ENCODE data around the gene PTPRD.

Gene PTPRD

GRCh38 chr9:8651846-8652215, 1961.0 kb downstream of the PTPRD start:
- DNase-seq = no peak

GRCh38 chr9:8651070-8651845, 1961.5 kb downstream of the PTPRD start:
- DNase-seq = no peak

GRCh38 chr9:8649807-8650206, 1963.0 kb downstream of the PTPRD start:
- no peak for DNase-seq

- no peak for DNase-seq
These were observed 1963.6 kb downstream of the PTPRD start for GRCh38 chr9:8649160-8649559.

GRCh38 chr9:8648271-8648845, 1964.4 kb downstream of the PTPRD start:
- no peak for DNase-seq

GRCh38 chr9:8647824-8648223, 1965.0 kb downstream of the PTPRD start:
- no peak for DNase-seq

- DNase-seq = no peak
These were observed 1968.2 kb downstream of the PTPRD start for GRCh38 chr9:8644571-8644970.

GRCh38 chr9:8643896-8644295, 1968.9 kb downstream of the PTPRD start:
- peak; percentile 51 to 81 for DNase-seq

GRCh38 chr9:8643464-8643863, 1969.3 kb downstream of the PTPRD start:
- DNase-seq = no peak

- DNase-seq = no peak
These were observed 1972.0 kb downstream of the PTPRD start for GRCh38 chr9:8640761-8641160.

GRCh38 chr9:8637626-8638025, 1975.2 kb downstream of the PTPRD start:
- DNase-seq = no peak

- no peak for DNase-seq
These were observed 1979.0 kb downstream of the PTPRD start for GRCh38 chr9:8633784-8634183.

- DNase-seq = no peak
These were observed 1980.3 kb downstream of the PTPRD start for GRCh38 chr9:8632493-8632892.

- DNase-seq = no peak
These were observed 1984.0 kb downstream of the PTPRD start for GRCh38 chr9:8628791-8629190.

GRCh38 chr9:8627976-8628679, 1984.7 kb downstream of the PTPRD start:
- no peak for DNase-seq

GRCh38 chr9:8622871-8623270, 1989.9 kb downstream of the PTPRD start:
- DNase-seq = no peak

- no peak for DNase-seq
These were observed 1990.5 kb downstream of the PTPRD start for GRCh38 chr9:8622222-8622802.

GRCh38 chr9:8621416-8621815, 1991.4 kb downstream of the PTPRD start:
- no peak for DNase-seq

GRCh38 chr9:8616414-8616813, 1996.4 kb downstream of the PTPRD start:
- no peak for DNase-seq

GRCh38 chr9:8614926-8615440, 1997.8 kb downstream of the PTPRD start:
- DNase-seq = peak in 1 of 2 experiments; percentile 1

GRCh38 chr9:8613346-8613825, 1999.4 kb downstream of the PTPRD start:
- DNase-seq = no peak

GRCh38 chr9:8611153-8611552, 2001.6 kb downstream of the PTPRD start:
- no peak for DNase-seq

- no peak for DNase-seq
These were observed 2002.5 kb downstream of the PTPRD start for GRCh38 chr9:8610256-8610655.

Data from NCI-H524 (cell line).